Gastrocnemius medialis (tissue), 4 donors: ENCODE measurements around the gene SRM.

Experiments
- POLR2A ChIP-seq, 2 donors: fragments of 450-650 bp; IDR thresholded peaks; one replicate each; pipeline ENCODE4 v1.6.1; 2017; ENCODE audit warnings: antibody characterized with exemption in 2 of 2, mild to moderate bottlenecking in 2 of 2, moderate library complexity in 2 of 2
- TF ChIP-seq, protein P1 (sequence below), 5 experiments: fragments of 450-650 bp in 3 of 5; fragments of 200-600 bp in 2 of 5; sonication (generic) in 2 of 5; IDR thresholded peaks in 4 of 5; conservative IDR thresholded peaks in 1 of 5; 1 replicate in 4 of 5; 2 replicates in 1 of 5; pipeline ENCODE4 v1.5.1; 2016 to 2019; ENCODE audit warnings: antibody characterized with exemption in 5 of 5, mild to moderate bottlenecking in 3 of 5, moderate library complexity in 3 of 5

DNA sequence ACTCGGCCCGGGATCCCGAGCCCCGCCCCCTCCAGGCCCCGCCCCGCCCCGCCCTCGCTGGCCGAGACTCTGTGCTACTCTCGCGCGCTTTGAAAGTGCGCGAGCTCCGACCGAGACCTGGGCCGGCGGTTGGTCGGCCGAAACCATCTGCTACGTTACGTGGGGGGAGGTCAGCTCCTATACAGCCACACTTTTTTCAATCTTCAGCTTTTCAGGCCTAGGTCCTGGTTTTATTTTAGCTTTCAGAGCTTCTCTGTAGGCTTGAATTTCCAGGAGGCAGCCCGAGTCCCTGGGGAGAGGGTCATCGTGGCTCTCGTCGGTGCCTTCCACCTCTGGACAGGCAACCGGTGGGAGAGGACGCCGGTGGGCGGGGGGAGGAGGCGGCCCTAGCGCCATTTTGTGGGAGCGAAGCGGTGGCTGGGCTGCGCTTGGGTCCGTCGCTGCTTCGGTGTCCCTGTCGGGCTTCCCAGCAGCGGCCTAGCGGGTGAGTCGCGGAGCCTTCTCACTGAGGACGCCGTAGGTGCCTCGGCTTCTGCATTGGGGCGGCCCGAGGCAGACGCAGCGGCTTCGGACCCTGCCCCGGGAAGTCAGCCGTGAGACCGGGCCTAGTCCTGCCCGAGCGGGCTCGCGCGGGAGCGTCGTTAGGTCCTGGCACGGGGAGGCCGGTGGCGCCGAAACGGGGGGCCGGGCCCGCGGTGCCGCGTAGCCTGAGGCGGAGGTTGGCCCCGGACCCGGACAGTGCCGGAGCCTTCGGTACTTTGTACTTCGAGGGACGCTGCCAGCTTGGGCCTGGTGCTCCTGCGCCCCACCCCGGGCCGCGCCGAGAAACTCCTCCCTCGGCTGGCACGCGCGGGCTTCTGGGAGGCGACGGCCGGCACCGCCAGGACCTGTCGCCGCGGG, 47.3 kb downstream of the SRM start, which contains the start of gene TARDBP:
- peak; percentile 97 to 99 for TF ChIP-seq POLR2A (IDR thresholded peaks at IDR 0.05)
- TF ChIP-seq, protein P1, sequence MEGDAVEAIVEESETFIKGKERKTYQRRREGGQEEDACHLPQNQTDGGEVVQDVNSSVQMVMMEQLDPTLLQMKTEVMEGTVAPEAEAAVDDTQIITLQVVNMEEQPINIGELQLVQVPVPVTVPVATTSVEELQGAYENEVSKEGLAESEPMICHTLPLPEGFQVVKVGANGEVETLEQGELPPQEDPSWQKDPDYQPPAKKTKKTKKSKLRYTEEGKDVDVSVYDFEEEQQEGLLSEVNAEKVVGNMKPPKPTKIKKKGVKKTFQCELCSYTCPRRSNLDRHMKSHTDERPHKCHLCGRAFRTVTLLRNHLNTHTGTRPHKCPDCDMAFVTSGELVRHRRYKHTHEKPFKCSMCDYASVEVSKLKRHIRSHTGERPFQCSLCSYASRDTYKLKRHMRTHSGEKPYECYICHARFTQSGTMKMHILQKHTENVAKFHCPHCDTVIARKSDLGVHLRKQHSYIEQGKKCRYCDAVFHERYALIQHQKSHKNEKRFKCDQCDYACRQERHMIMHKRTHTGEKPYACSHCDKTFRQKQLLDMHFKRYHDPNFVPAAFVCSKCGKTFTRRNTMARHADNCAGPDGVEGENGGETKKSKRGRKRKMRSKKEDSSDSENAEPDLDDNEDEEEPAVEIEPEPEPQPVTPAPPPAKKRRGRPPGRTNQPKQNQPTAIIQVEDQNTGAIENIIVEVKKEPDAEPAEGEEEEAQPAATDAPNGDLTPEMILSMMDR (IDR thresholded peaks at IDR 0.05 in 4 of 5, conservative IDR thresholded peaks at IDR 0.05 in 1 of 5), result no peak
